Measurements from ENCODE around the gene PRODH2.

Gene PRODH2

DNA sequence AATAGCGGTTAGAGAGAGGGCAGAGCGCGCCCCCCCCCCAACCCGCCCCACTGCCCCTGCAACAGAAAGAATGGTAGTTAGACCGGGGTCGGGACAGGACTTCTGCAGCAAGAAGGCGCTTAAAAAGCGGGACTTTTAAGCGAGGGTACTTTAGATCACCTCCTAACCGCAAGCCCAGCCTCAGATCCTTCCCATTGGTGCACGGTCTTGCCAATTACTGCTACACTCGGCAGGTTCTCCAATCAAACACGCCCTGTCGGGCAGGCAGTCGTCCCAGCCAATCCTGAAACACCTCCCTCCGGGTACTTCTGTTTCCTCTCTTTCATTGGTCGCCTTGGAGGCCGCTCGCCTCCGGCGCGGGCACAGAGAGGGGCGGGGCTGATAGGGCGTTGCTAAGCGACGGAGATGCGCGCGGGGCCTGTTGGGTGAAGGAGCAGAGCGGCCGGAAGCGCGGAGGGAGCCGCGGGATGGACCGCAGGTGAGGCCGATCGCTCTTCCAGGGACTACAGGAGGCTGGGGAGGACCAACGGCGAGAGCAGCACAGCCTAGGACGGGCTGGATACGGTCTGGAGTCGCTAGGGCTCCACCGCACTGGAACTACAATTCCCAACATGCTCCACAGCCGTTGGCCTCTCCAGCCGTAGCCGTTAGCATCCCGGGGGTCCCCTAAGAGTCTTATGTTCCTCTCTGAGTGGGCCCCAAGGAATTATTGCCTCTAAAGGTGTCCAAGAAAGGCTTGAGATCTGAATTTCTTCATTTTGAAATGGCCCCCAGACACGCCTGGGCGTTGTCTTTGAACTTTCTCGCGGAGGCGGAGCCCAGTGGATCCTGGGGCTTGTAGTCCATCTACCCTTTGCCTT is 54.7 kb downstream of the PRODH2 start, which contains the start of gene PROSER3:
PROSER3 (plus strand) TSS at position 428 of the 860 bp plus-strand sequence; CDS start at position 468, 40 bp downstream.
- DNase-seq (ENCODE audit: low spot score): peak; percentile 98

- no peak for DNase-seq (ENCODE audit: low spot score)
Observed at GRCh38 chr19:35757231-35757748, 55.4 kb downstream of the PRODH2 start.

- no peak for DNase-seq (ENCODE audit: low spot score)
Observed at GRCh38 chr19:35756377-35757230, 56.0 kb downstream of the PRODH2 start, which contains the start of gene HSPB6. HSPB6 (minus strand) TSS chr19:35757029; CDS start chr19:35757008, 21 bp downstream.

- DNase-seq (ENCODE audit: low spot score): no peak
Observed at GRCh38 chr19:35755550-35756376, 56.9 kb downstream of the PRODH2 start.

GRCh38 chr19:35755131-35755549 is 57.5 kb downstream of the PRODH2 start:
- no peak for DNase-seq (ENCODE audit: low spot score)

DNA sequence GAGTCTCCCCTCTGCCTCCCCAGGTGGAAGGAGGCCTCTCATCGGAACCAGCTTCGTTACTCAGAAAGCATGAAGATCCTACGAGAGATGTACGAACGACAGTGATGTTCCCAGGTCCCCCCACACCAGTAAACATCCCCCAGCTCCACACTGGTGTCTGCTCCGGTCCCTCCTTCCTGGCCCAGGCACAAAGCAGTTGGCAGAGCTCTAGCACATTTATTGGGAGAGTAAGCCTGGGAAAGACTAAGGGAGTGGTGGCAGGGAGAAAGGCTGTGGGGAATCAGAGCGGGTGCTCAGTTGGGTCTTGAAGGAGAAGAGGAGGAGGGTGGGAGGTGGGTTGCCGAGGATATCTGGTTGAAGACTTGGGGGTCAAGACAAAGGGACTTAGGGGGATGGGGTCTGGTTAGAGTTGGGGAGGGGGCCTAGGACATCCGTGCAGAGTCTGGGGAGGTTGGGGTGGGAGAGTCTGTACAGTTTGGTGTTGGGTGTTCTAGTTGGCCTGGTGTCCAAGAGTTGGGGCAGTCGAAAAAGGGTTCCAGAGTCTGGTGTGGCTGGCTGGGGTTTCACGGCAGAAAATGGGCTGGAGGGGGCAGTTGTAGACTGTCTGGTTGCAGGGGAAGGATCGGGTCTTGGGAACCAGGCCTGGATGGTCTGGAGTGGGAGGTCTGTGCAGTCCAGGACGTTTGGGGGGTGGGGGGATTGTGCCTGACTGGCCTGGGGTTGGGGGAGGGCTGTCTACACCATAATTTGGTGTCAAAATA is 58.1 kb downstream of the PRODH2 start:
- DNase-seq (ENCODE audit: low spot score): no peak

DNA sequence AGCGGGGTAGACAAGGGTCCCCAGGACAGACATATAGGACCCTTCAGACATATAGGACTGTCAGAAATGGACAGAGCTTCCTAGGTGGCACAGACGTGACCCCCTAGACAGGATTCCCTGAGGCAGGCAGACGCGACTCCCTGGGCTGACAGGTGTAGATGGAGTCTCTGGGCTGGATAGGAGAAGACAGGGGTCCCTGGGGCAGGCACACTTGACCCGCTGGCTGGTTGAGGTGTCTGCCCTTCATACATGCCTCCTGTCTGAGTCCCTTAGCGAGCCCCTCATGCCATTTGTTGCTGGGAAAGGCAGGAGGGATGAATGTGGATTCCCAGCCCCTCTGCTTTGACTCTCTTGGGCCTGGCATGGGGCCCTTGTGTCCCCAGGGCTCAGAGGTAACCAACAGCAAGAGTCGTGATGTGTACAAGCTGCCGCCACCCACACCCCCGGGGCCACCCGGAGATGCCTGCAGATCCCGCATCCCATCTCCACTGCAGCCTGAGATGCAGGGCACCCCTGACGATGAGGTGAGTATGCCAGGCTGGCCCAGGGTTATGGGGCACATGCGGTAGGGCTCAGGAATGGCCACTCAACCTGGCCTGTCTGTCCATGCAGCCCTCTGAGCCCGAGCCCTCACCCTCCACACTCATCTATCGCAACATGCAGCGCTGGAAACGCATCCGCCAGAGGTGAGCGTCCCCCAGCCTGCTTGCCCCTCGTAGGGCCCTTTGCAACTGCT is 58.8 kb downstream of the PRODH2 start:
- no peak for DNase-seq (ENCODE audit: low spot score)

- no peak for DNase-seq (ENCODE audit: low spot score)
Observed at GRCh38 chr19:35752746-35753350, 59.8 kb downstream of the PRODH2 start.

DNA sequence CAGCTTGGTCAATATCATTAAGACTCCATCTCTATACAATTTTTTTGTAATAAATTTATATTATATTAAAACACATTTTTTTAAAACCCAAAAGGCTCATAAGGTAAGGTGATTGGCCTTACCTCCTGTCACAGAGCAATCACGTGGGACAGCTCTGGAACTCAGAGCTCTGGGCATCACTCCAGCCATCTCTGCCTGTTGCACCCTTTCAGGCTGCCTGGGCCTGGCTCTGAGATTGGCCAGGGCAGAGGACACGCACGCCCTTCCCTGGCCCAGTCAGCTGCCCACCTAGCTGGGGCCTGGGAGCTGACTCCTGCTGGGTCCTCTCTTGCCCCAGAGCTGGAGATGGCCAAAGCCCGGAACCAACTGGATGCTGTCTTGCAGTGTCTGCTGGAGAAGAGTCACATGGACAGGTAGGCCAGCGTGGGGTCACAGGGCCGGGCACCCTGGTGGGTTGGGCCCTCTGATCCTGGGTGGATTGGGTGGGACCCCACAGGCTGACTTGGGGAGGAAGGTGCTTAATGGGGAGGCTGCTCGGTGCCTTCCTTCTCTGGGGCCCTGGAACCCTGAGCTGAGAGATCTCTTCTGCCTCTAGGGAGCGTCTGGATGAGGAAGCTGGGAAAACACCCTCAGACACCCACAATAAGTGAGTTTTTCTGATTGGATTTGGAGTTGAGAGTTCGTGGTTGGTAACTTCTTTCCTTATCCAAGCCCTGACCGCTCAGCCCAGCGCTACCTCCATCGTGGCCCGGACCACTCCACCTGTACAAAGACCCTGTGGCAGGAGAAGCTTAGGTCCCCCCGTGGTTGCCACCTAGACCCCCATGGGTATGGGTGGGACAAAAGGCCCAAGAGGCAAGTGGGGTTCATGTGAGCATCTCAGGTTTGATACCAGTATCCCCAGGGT is 60.6 kb downstream of the PRODH2 start:
- DNase-seq (ENCODE audit: low spot score): no peak

DNA sequence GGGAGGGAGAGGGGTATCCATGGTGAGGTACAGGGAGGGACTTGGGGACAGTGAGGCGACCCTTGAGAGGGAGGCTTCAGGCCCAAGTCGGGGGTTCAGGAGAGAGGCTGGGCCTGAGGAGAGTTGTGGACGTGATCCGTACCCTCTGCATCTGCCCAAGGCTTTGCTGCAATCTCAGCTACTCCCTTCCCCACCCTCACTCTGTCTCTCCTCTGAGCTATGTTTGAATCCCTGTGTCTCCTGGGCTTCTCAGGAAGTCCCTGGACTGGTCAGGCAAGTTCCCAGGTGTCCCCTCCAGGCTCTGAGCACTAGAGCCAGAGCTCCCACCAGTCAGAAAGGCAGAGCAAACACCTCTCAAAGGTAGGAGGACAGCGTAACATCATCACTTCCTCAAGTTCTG is 62.5 kb downstream of the PRODH2 start:
- DNase-seq (ENCODE audit: low spot score): no peak
